Ascending aorta (tissue), 2 donors: ENCODE results near the gene LOC128125822. TPM values are rescaled to one million over a fixed set of nuclear protein-coding genes. Genes with fewer than 3 reads are reported as not detected.

ENCODE experiments used
- DNase-seq, 2 donors: peaks; one replicate each; pipeline ENCODE4 v3.0.0-alpha.2; 2019; ENCODE audit warnings: low spot score in 2 of 2
- H3K27ac ChIP-seq, 2 donors: fragments of 200-600 bp; sonication (generic); one replicate each; pipeline ENCODE4 v1.5.1; 2016 to 2017; ENCODE audit warnings: mild to moderate bottlenecking in 1 of 2
- H3K27me3 ChIP-seq: fragments of 200-600 bp; sonication (generic); one replicate; pipeline ENCODE4 v1.5.1; 2017
- H3K36me3 ChIP-seq, 2 donors: fragments of 200-600 bp; sonication (generic); one replicate each; pipeline ENCODE4 v1.5.1; 2016
- H3K4me1 ChIP-seq, 2 donors: fragments of 200-600 bp; sonication (generic); one replicate each; pipeline ENCODE4 v1.5.1; 2016 to 2017; ENCODE audit warnings: mild to moderate bottlenecking in 1 of 2
- H3K4me3 ChIP-seq, 2 donors: fragments of 200-600 bp; sonication (generic); one replicate each; pipeline ENCODE4 v1.5.1; 2016 to 2017; ENCODE audit warnings: mild to moderate bottlenecking in 1 of 2
- H3K9me3 ChIP-seq, 2 donors: fragments of 200-600 bp; sonication (generic); one replicate each; pipeline ENCODE4 v1.5.1; 2016
- intact Hi-C: fragments of 100-400 bp; cut with DNase I; formaldehyde crosslinking; loops from one replicate; pipeline ENCODE4 v1.15.1; 2023
- total RNA-seq: library from RNA; depleted of rRNA; stranded (reverse); fragments of >200 nt; gene quantifications from one replicate; pipeline ENCODE4 v1.1.0, GENCODE V29; 2016
- TF ChIP-seq, protein P1 (sequence below), 3 experiments: fragments of 200-600 bp in 2 of 3; fragments of 450-650 bp in 1 of 3; sonication (generic) in 2 of 3; IDR thresholded peaks; one replicate each; pipeline ENCODE4 v1.5.1; 2016 to 2019; ENCODE audit warnings: antibody characterized with exemption in 3 of 3, mild to moderate bottlenecking in 1 of 3, moderate library complexity in 1 of 3

The LOC128125822 gene

DNA sequence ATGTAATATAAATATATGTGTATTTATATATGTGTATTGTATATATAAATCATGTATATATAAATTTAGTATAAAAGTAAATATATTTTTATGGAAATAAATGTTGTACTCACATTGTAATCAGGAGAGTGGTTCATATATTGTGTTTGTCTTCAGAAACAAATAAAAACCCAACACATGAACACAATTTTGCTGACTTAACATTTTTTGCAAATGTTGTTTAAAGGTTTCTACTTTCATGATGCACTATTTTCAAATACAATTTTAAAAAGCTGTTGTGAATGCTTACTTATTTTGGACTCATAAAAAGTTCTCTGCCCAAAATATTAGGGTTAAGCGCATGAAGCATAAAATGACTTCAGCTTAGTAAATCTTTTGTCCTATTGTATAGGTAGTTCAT is 39.3 kb downstream of the LOC128125822 start:
- TF ChIP-seq, protein P1, sequence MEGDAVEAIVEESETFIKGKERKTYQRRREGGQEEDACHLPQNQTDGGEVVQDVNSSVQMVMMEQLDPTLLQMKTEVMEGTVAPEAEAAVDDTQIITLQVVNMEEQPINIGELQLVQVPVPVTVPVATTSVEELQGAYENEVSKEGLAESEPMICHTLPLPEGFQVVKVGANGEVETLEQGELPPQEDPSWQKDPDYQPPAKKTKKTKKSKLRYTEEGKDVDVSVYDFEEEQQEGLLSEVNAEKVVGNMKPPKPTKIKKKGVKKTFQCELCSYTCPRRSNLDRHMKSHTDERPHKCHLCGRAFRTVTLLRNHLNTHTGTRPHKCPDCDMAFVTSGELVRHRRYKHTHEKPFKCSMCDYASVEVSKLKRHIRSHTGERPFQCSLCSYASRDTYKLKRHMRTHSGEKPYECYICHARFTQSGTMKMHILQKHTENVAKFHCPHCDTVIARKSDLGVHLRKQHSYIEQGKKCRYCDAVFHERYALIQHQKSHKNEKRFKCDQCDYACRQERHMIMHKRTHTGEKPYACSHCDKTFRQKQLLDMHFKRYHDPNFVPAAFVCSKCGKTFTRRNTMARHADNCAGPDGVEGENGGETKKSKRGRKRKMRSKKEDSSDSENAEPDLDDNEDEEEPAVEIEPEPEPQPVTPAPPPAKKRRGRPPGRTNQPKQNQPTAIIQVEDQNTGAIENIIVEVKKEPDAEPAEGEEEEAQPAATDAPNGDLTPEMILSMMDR (IDR thresholded peaks at IDR 0.05) = no peak
- intact Hi-C loops = no loop called here
- H3K9me3 ChIP-seq = no peaks in the 10 kb centered on the region
- no peaks in the 10 kb centered on the region for H3K4me1 ChIP-seq
- H3K4me3 ChIP-seq = no peak overlapping the region
- no peak overlapping the region for H3K27ac ChIP-seq
- DNase-seq = no peak
- H3K27me3 ChIP-seq = no peaks in the 10 kb centered on the region
- H3K36me3 ChIP-seq = no peaks in the 10 kb centered on the region

DNA sequence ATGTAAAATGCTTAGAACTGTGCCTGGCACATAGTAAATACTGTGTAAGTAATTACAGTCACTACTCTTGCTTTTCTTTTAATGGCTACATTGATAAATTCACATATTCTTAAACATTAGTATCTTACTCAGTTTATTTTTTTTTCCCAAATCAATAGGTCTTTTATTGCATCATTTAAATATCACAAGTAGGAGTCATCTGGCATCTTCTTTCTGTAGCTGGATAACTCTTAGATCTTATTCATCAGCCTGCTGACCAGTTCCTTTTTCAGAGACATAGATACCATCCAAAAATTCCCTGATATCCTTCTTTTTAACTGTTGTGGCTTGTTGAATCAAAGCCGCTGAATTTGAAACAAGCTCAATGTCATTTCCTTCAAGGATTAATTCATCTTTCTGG is 43.3 kb downstream of the LOC128125822 start:
- no peaks in the 10 kb centered on the region for H3K9me3 ChIP-seq
- no peak for DNase-seq
- no peaks in the 10 kb centered on the region for H3K36me3 ChIP-seq
- H3K4me3 ChIP-seq = no peak overlapping the region
- TF ChIP-seq, protein P1 (IDR thresholded peaks at IDR 0.05) = no peak
- H3K27me3 ChIP-seq = no peaks in the 10 kb centered on the region
- no peaks in the 10 kb centered on the region for H3K4me1 ChIP-seq
- H3K27ac ChIP-seq = no peak overlapping the region
- intact Hi-C loops = no loop called here

Other genes with a start within 250 kb of the LOC128125822 start
- gene PTP4A1, start within 50 bp of the LOC128125822 start, total RNA-seq = 33.3 TPM
- 31.5 TPM for gene PHF3, start 63.3 kb downstream of the LOC128125822 start, total RNA-seq